ENCODE data around the gene EDNRB. TPM values are rescaled to one million over a fixed set of nuclear protein-coding genes. Genes with fewer than 3 reads are reported as not detected.
A peak's percentile ranks its signal among the peaks of the same experiment; 100 is the strongest.
"Not testable (repeated sequence)": the region's sequence is repeated elsewhere in the genome, so short reads cannot be mapped to it uniquely, and the experiment has no call there.

EDNRB gene
- under 1 TPM in 2 of 3 donors, not detected in 1; 0.10 to 0.21 TPM for total RNA-seq

GRCh38 chr13:77918391-77919245 is at the start of gene EDNRB:
Gene EDNRB (minus strand): TSS chr13:77918831. CDS start chr13:77918573, 258 bp downstream.
- no peaks in the 10 kb centered on the region for H3K36me3 Mint-ChIP-seq (ENCODE audit: insufficient read depth)
- H3K27me3 Mint-ChIP-seq (ENCODE audit: low read depth), result peaks cover 6% of the 10 kb centered on the region
- peak; percentile 14 to 40 for ATAC-seq
- no peak within 1 kb of the TSS for H3K4me3 Mint-ChIP-seq
- peaks cover 7% of the 10 kb centered on the region for H3K4me1 Mint-ChIP-seq (ENCODE audit: low read depth)
- DNase-seq, result no peak
- no peaks in the 10 kb centered on the region for H3K9me3 Mint-ChIP-seq

- ATAC-seq, result no peak
- no peaks in the 10 kb centered on the region for H3K27me3 Mint-ChIP-seq (ENCODE audit: low read depth)
- no peak for DNase-seq
- H3K36me3 Mint-ChIP-seq (ENCODE audit: insufficient read depth), result no peaks in the 10 kb centered on the region
- H3K4me1 Mint-ChIP-seq (ENCODE audit: low read depth), result no peaks in the 10 kb centered on the region
- no peak overlapping the region for H3K4me3 Mint-ChIP-seq
- H3K9me3 Mint-ChIP-seq, result no peaks in the 10 kb centered on the region
These were observed 48.0 kb upstream of the EDNRB start for GRCh38 chr13:77966671-77967070.

- DNase-seq, result no peak
- H3K36me3 Mint-ChIP-seq (ENCODE audit: insufficient read depth), result no peaks in the 10 kb centered on the region
- H3K4me1 Mint-ChIP-seq (ENCODE audit: low read depth), result no peaks in the 10 kb centered on the region
- H3K27me3 Mint-ChIP-seq (ENCODE audit: low read depth), result peaks cover 4% of the 10 kb centered on the region
- no peak overlapping the region for H3K4me3 Mint-ChIP-seq
- H3K9me3 Mint-ChIP-seq, result no peaks in the 10 kb centered on the region
- ATAC-seq, result no peak
These were observed 34.1 kb upstream of the EDNRB start for GRCh38 chr13:77952737-77953136.

GRCh38 chr13:77952276-77952675 is 33.6 kb upstream of the EDNRB start:
- Mint-ChIP-seq H3K9me3 (no peaks in the 10 kb centered on the region), H3K27me3 (ENCODE audit: low read depth) (peaks cover 4% of the 10 kb centered on the region), H3K4me3 (no peak overlapping the region), H3K36me3 (ENCODE audit: insufficient read depth) (no peaks in the 10 kb centered on the region), H3K4me1 (ENCODE audit: low read depth) (no peaks in the 10 kb centered on the region)
- ATAC-seq, result no peak
- no peak for DNase-seq

- no peak overlapping the region for H3K4me3 Mint-ChIP-seq
- peaks cover 2% of the 10 kb centered on the region for H3K27me3 Mint-ChIP-seq (ENCODE audit: low read depth)
- ATAC-seq (no peak), DNase-seq (no peak)
- H3K9me3 Mint-ChIP-seq, result no peaks in the 10 kb centered on the region
- H3K4me1 Mint-ChIP-seq (ENCODE audit: low read depth), result no peaks in the 10 kb centered on the region
- no peaks in the 10 kb centered on the region for H3K36me3 Mint-ChIP-seq (ENCODE audit: insufficient read depth)
These were observed 27.9 kb upstream of the EDNRB start for GRCh38 chr13:77946522-77946921.

- H3K4me3 Mint-ChIP-seq; H3K36me3 Mint-ChIP-seq (ENCODE audit: insufficient read depth); H3K4me1 Mint-ChIP-seq (ENCODE audit: low read depth); DNase-seq; ATAC-seq; H3K27me3 Mint-ChIP-seq (ENCODE audit: low read depth); H3K9me3 Mint-ChIP-seq: not testable (repeated sequence)
These were observed 16.4 kb upstream of the EDNRB start for GRCh38 chr13:77935063-77935462.

- Mint-ChIP-seq H3K36me3 (ENCODE audit: insufficient read depth) (no peaks in the 10 kb centered on the region), H3K4me3 (no peak overlapping the region), H3K9me3 (no peaks in the 10 kb centered on the region), H3K27me3 (ENCODE audit: low read depth) (peaks cover 9% of the 10 kb centered on the region), H3K4me1 (ENCODE audit: low read depth) (peaks cover 2% of the 10 kb centered on the region)
- no peak for DNase-seq
- ATAC-seq, result no peak
These were observed 11.8 kb upstream of the EDNRB start for GRCh38 chr13:77930430-77930829.

GRCh38 chr13:77928909-77929308 is 10.3 kb upstream of the EDNRB start:
- no peak for DNase-seq
- H3K27me3 Mint-ChIP-seq (ENCODE audit: low read depth), result peaks cover 10% of the 10 kb centered on the region
- peaks cover 2% of the 10 kb centered on the region for H3K4me1 Mint-ChIP-seq (ENCODE audit: low read depth)
- H3K9me3 Mint-ChIP-seq, result no peaks in the 10 kb centered on the region
- no peak overlapping the region for H3K4me3 Mint-ChIP-seq
- no peaks in the 10 kb centered on the region for H3K36me3 Mint-ChIP-seq (ENCODE audit: insufficient read depth)
- peak in 1 of 2 donors; percentile 66 for ATAC-seq

GRCh38 chr13:77925616-77926015 is 7.0 kb upstream of the EDNRB start:
- ATAC-seq, result no peak

GRCh38 chr13:77919921-77920294 is 1.3 kb upstream of the EDNRB start:
- Mint-ChIP-seq H3K4me3 (no peak overlapping the region), H3K9me3 (no peaks in the 10 kb centered on the region), H3K27me3 (ENCODE audit: low read depth) (peaks cover 6% of the 10 kb centered on the region), H3K36me3 (ENCODE audit: insufficient read depth) (no peaks in the 10 kb centered on the region), H3K4me1 (ENCODE audit: low read depth) (peaks cover 7% of the 10 kb centered on the region)
- DNase-seq, result no peak
- no peak for ATAC-seq

More at GRCh38 chr13:77925616-77926015, 7.0 kb upstream of the EDNRB start:
- Mint-ChIP-seq H3K36me3 (ENCODE audit: insufficient read depth) (no peaks in the 10 kb centered on the region), H3K4me3 (no peak overlapping the region), H3K9me3 (no peaks in the 10 kb centered on the region), H3K27me3 (ENCODE audit: low read depth) (peaks cover 12% of the 10 kb centered on the region), H3K4me1 (ENCODE audit: low read depth) (peaks cover 2% of the 10 kb centered on the region)
- no peak for DNase-seq

- H3K27me3 Mint-ChIP-seq (ENCODE audit: low read depth), result peaks cover 6% of the 10 kb centered on the region
- peaks cover 7% of the 10 kb centered on the region for H3K4me1 Mint-ChIP-seq (ENCODE audit: low read depth)
- ATAC-seq (peak in 1 of 2 donors; percentile 25), DNase-seq (no peak)
- no peaks in the 10 kb centered on the region for H3K36me3 Mint-ChIP-seq (ENCODE audit: insufficient read depth)
- H3K4me3 Mint-ChIP-seq, result no peak overlapping the region
- H3K9me3 Mint-ChIP-seq, result no peaks in the 10 kb centered on the region
These were observed 752 bp upstream of the EDNRB start for GRCh38 chr13:77919246-77919920.

- ATAC-seq, result no peak
- Mint-ChIP-seq H3K4me3 (no peak overlapping the region), H3K4me1 (ENCODE audit: low read depth) (peaks cover 7% of the 10 kb centered on the region), H3K36me3 (ENCODE audit: insufficient read depth) (no peaks in the 10 kb centered on the region), H3K27me3 (ENCODE audit: low read depth) (peaks cover 5% of the 10 kb centered on the region), H3K9me3 (no peaks in the 10 kb centered on the region)
- DNase-seq, result no peak
These were observed 2.1 kb downstream of the EDNRB start for GRCh38 chr13:77916488-77916887.

- ATAC-seq, result no peak
- Mint-ChIP-seq H3K4me1 (ENCODE audit: low read depth) (peaks cover 7% of the 10 kb centered on the region), H3K4me3 (no peak overlapping the region), H3K36me3 (ENCODE audit: insufficient read depth) (no peaks in the 10 kb centered on the region), H3K9me3 (no peaks in the 10 kb centered on the region), H3K27me3 (ENCODE audit: low read depth) (peaks cover 5% of the 10 kb centered on the region)
- no peak for DNase-seq
These were observed 2.9 kb downstream of the EDNRB start for GRCh38 chr13:77915686-77916085.

GRCh38 chr13:77913003-77913402 is 5.6 kb downstream of the EDNRB start:
- DNase-seq (no peak), ATAC-seq (no peak)
- Mint-ChIP-seq H3K36me3 (ENCODE audit: insufficient read depth) (no peaks in the 10 kb centered on the region), H3K4me1 (ENCODE audit: low read depth) (no peaks in the 10 kb centered on the region), H3K4me3 (no peak overlapping the region), H3K9me3 (no peaks in the 10 kb centered on the region), H3K27me3 (ENCODE audit: low read depth) (peaks cover 5% of the 10 kb centered on the region)

GRCh38 chr13:77911751-77912150 is 6.9 kb downstream of the EDNRB start:
- H3K27me3 Mint-ChIP-seq (ENCODE audit: low read depth), result peaks cover 5% of the 10 kb centered on the region
- DNase-seq (no peak), ATAC-seq (no peak)
- H3K9me3 Mint-ChIP-seq, result no peaks in the 10 kb centered on the region
- no peaks in the 10 kb centered on the region for H3K36me3 Mint-ChIP-seq (ENCODE audit: insufficient read depth)
- H3K4me1 Mint-ChIP-seq (ENCODE audit: low read depth), result no peaks in the 10 kb centered on the region
- H3K4me3 Mint-ChIP-seq, result no peak overlapping the region

Measured in activated T-cell treated with anti-CD3 and anti-CD28 coated beads, Interleukin-2, amount 50 U/mL, for 4 hours (primary cell).